Mononuclear cell (primary cell): ENCODE data around the gene RALB. TPM values are rescaled to one million over a fixed set of nuclear protein-coding genes. Genes with fewer than 3 reads are reported as not detected.

ENCODE experiments used
- H3K27me3 ChIP-seq: 2 replicates; pipeline ENCODE4 v1.6.0; 2011; ENCODE audit warnings: low read length, control low read depth; ENCODE audit not compliant: insufficient read depth
- H3K4me1 ChIP-seq: 2 replicates; pipeline ENCODE4 v1.5.1; 2011; ENCODE audit warnings: mild to moderate bottlenecking, low read length, control low read depth; ENCODE audit not compliant: insufficient read depth
- H3K4me3 ChIP-seq: 2 replicates; pipeline ENCODE4 v1.5.1; 2011; ENCODE audit warnings: mild to moderate bottlenecking, low read length, moderate library complexity
- H3K9me3 ChIP-seq: 2 replicates; pipeline ENCODE4 v1.5.1; 2011; ENCODE audit warnings: low read depth, mild to moderate bottlenecking, control low read depth, low read length
- total RNA-seq: library from RNA; depleted of rRNA; stranded (reverse); fragments of >200 nt; gene quantifications from one replicate; pipeline ENCODE4 v1.2.3, GENCODE V29; 2012

The RALB gene
- total RNA-seq, 1 donor = 22.1 TPM

DNA sequence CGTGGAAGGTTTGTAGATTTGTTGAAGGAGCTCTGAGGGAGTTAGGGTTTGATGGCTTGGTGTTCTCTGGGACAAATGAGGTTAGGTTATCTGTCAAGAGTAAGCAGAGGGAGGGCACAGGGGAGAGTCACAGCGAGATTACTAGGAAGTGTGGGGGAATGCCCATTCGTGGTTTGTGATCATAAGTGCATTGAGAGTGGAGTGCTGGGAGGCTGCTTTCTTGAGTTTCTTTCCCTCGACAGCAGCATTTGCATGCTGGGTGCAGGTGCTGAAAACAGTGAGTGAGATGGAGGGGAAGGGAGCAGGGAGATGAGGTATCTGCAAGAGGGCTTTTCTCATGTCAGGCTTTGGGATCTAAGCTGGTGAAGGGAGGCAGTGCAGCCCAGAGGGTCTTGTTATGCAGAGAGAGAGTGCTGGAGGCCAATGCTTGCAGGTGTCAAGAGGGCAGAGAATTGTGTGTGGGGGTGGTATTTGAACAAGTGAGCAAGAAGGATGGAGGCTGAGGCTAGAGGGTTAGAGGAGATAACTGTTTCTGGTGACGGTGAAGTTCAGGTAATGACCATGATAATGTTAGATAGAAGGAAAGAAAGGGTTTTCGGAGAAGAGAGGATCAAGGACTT is 8.8 kb downstream of the RALB start:
- no peaks in the 10 kb centered on the region for H3K9me3 ChIP-seq
- no peaks in the 10 kb centered on the region for H3K27me3 ChIP-seq
- H3K4me1 ChIP-seq = peaks cover 67% of the 10 kb centered on the region
- H3K4me3 ChIP-seq = no peak overlapping the region

DNA sequence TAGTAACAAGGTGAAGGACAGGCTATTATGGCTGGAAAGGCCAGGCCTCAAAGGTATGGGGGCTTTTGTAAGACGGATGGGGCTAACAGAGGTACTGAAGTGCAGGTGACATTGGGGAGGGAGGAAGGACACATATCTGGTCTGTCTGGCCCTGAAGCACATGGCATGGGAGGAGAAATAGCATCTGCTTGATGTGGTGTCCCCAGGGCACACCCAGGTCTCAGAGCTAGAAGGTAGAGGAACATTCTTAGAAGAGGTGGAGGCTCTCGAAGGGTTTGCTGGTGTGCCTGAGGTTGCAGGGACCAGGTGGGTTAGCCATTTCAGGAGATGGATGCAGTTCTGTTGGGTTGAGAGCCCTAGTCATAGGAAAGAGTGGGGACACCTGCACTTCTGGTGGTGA is 9.5 kb downstream of the RALB start:
- H3K27me3 ChIP-seq = no peaks in the 10 kb centered on the region
- H3K4me3 ChIP-seq = no peak overlapping the region
- peaks cover 64% of the 10 kb centered on the region for H3K4me1 ChIP-seq
- no peaks in the 10 kb centered on the region for H3K9me3 ChIP-seq

DNA sequence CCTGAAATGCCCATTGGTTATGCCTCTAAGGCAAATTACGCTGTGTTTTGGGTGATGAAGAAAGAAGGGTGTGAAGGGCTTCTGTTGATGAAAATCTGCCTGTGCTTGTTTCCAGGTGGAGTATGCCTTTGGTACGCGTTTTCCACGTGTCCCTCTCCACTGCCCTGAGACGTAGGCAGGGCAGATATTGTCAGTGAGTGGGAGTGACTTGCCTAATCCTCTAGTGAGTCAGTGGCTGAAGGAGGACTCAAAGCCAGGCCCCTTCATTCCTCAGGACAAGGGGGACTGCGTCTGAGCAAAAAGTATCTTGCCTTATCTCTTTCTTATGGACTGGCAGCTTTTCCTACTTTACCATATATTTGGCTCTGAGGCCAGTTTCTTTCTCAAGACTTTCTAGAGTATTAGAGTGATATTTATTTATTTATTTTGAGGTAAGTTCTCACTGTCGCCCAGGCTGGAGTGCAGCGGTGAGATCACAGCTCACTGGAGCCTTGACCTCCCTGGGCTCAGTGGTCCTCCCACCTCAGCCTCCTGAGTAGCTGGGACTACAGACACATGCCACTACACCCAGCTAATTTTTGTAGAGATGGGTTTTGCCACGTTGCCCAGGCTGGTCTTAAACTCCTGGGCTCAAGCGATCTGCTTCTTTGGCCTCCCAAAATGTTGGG is 10.2 kb downstream of the RALB start:
- Histone ChIP-seq H3K27me3 (no peaks in the 10 kb centered on the region), H3K9me3 (no peaks in the 10 kb centered on the region), H3K4me1 (peaks cover 57% of the 10 kb centered on the region), H3K4me3 (no peak overlapping the region)

DNA sequence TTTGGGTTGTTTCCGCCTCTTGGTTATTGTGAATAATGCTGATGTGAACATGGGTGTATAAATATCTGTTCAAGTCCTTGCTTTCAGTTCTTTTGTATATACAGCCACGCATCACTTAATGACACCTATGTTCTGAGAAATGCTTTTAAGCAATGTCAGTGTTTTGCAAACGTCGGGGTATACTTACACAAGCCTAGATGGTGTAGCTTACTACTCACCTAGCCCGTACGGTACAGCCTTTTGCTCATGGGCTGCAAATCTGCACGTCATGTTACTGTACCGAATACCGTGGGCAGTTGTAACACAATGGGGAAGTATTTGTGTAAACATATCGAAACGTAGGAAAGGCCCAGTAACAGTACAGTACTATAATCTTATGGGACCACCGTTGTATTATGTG is 12.4 kb downstream of the RALB start:
- no peaks in the 10 kb centered on the region for H3K9me3 ChIP-seq
- H3K4me3 ChIP-seq = no peak overlapping the region
- peaks cover 50% of the 10 kb centered on the region for H3K4me1 ChIP-seq
- no peaks in the 10 kb centered on the region for H3K27me3 ChIP-seq

DNA sequence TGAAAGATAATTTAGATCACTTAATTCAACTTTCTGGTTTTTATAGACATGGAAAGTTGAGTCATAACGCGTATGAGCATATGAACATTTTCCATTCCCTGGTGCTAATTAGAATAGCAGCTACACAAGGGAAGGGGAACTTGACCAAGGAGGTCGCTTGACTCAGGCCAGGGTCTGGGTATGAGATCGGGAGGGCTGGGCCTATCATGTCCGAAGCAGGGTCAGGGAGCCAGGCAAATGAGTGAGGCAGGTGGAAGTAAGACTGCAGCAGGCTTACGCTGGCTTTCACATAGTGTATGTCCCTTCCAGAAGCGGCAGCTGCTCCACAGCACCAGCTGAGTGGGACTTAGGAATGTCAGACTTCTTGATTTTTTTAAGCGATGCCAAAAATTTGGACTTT is 14.7 kb downstream of the RALB start:
- peaks cover 28% of the 10 kb centered on the region for H3K4me1 ChIP-seq
- H3K27me3 ChIP-seq = no peaks in the 10 kb centered on the region
- H3K9me3 ChIP-seq = no peaks in the 10 kb centered on the region
- H3K4me3 ChIP-seq = no peak overlapping the region

DNA sequence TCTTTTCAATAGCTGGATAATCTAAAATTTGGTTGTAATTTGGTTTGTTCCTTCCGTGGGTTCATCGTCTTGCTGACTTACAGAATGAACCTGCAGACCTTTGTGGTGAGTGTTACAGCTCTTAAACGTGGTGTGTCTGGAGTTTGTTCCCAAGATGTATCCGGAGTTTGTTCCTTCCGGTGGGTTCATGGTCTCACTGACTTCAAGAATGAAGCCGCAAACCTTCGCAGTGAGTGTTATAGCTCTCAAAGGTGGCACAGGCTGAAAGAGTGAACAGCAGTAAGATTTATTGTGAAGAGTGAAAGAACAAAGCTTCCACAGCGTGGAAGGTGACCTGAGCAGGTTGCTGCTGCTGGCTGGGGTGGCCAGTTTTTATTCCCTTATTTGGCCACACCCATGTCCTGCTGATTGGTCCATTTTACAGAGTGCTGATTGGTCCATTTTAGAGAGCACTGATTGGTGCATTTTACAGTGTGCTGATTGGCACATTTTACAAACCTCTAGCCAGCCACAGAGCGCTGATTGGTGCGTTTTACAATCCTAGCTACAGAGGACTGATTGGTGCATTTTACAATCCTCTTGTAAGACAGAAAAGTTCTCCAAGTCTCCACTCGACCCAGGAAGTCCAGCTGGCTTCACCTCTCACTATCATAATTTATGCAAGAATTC is 16.6 kb downstream of the RALB start:
- Histone ChIP-seq H3K4me3 (no peak overlapping the region), H3K4me1 (peaks cover 20% of the 10 kb centered on the region), H3K27me3 (no peaks in the 10 kb centered on the region), H3K9me3 (no peaks in the 10 kb centered on the region)

DNA sequence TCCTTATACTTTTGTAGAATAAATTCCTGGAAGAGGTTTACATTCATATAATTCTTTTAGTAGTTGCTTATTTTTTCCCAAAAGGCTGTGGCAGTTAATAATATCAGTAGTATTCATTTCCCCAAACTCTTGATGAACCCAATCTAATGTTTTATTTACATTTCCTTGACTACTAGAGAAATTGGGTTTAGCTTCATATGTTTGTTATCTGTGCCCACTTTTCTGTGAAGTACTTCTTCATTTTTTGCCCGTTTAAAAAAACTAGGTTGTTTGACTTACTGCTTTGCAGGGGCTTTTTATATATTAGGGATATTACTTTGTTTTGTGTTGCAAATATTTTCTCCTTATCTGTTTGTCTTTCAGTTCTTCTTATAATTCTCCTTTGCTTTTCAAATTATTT is 17.2 kb downstream of the RALB start:
- no peak overlapping the region for H3K4me3 ChIP-seq
- H3K4me1 ChIP-seq = peaks cover 14% of the 10 kb centered on the region
- no peaks in the 10 kb centered on the region for H3K9me3 ChIP-seq
- no peaks in the 10 kb centered on the region for H3K27me3 ChIP-seq

DNA sequence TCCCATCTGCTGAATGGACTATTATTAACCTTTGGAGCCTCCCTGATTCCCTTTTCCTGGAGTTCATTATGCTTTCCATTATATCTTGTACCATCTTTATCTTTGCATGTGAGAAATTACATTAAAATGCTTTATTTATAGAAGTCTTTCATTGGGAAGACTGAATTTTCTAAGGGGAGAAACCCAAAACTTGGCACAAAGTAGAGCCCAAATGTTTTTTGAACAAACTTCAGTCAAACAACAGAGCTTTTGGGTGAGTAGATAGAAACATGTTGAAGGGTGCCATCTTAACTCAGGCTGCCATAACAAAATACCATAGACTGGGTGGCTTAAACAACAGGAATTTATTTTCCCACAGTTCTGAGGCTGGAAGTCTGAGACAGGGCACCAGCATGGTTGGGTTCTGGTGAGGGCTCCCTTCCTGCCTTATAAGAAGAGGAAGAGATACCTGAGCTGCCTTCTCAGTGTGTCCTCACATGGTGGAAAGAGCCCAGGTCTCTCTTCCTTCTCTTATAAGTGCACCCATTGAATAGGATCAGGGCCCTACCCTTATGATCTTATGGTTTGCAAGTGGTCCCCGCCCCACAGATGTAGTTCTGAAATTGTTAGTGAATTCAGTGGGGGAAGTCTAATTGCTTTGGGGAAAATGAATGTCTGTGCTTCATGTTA is 19.2 kb downstream of the RALB start:
- H3K27me3 ChIP-seq = no peaks in the 10 kb centered on the region
- no peaks in the 10 kb centered on the region for H3K9me3 ChIP-seq
- peaks cover 16% of the 10 kb centered on the region for H3K4me1 ChIP-seq
- H3K4me3 ChIP-seq = no peak overlapping the region

DNA sequence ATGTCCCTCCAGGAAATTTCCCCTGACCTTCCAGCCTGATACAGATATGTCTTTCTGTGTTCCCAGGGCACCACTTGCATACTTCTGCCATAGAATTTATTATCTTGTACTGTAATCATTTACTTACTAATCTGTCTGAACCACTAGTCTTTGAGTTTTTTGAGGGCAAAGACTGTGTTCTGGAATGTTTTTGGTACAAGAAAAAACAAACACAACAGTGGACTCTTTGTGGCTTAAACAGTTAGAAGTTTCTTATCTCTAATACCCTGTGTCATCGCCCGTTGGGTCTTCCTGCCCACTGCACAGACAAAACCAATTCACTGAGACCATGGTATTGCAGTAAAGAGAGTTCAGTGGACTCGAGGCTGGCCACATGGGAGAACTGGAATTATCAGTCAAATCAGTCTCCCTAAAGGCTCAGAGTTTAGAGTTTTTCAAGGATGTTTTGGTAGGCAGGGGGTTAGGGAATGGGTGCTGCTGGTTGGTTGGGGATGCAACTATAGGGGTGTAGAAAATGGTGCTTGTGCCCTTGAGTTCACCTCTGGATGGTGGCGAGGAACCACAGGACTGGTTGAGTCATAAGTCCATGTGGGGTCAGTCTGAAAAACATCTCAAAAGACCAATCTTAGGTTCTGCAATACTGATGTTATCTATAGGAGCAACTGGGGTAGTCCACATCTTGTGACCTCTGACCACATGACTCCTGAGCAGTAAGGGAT is 20.3 kb downstream of the RALB start:
- H3K4me1 ChIP-seq = peaks cover 15% of the 10 kb centered on the region
- no peaks in the 10 kb centered on the region for H3K9me3 ChIP-seq
- no peak overlapping the region for H3K4me3 ChIP-seq

DNA sequence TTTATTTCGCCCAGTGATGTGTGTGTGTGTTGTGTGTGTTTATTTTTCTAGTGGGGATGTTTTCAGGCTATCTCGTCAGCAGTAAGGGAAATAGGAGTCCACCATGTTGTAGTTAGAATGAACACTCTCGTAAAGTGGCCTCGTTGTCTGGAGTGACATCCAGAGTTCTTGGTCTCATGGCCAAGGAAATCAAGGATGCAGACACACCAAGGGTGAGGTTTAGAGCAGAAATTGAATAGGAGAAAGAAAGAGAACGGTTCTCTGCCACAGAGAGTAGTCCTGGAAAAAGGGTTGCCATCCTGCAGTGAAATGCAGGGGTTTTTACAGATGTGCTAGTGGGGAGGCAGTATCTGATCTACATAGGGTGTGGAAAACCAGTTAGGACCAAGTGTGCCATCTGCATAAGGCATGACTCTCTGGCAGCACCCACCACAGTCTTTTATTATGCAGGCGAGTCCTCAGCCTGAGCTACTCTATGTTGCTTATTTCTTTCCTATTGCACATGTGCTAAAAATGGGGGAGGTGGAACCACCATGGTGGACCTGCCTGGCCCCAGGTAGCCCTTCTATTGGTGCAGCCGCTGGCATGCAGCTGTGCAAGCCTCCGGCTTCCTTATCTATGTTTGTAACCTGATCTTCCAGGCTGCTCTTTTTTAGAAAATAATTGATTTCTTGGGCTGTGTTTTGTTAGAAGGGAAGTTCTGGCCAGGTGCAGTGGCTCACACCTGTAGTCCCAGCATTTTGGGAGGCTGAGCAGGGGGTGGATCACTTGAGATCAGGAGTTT is 23.2 kb downstream of the RALB start:
- peaks cover 15% of the 10 kb centered on the region for H3K4me1 ChIP-seq
- no peak overlapping the region for H3K4me3 ChIP-seq
- H3K27me3 ChIP-seq = no peaks in the 10 kb centered on the region
- H3K9me3 ChIP-seq = no peaks in the 10 kb centered on the region

More for the DNA sequence above, 20.3 kb downstream of the RALB start:
- no peaks in the 10 kb centered on the region for H3K27me3 ChIP-seq

DNA sequence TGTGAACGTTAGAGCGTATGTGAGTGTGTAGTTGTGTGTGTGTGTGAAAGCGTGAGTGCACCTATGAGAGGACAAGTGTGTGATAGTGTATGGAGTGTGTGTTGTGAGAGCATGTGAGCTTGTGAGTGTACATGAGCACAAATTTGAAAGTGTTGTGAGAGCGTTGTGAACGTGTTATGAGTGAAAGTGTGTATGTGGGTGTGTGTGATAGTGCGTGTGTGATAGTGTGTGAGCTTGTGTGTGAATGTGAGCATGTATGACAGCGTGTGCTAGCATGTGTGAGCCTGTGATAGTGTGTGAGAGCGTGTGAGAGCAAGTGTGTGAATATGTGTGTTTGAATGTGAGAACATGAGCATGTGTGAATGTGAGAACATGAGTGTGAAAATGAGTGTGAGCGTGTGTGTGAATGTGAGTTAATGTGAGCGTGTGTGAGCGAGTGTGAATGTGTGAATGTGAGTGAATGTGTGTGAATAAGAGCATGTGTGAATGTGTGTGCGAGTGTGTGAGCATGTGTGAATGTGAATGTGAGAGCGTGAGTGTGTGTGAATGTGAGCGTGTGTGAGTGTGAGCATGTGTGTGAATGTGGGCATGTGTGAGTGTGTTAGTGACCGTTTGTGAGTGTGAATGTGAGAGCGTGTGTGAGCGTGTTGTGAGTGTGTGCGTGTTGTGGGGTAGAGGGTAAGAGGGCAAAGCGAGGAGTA is 25.0 kb downstream of the RALB start:
- Histone ChIP-seq H3K9me3 (no peaks in the 10 kb centered on the region), H3K27me3 (no peaks in the 10 kb centered on the region), H3K4me1 (peaks cover 15% of the 10 kb centered on the region), H3K4me3 (no peak overlapping the region)

DNA sequence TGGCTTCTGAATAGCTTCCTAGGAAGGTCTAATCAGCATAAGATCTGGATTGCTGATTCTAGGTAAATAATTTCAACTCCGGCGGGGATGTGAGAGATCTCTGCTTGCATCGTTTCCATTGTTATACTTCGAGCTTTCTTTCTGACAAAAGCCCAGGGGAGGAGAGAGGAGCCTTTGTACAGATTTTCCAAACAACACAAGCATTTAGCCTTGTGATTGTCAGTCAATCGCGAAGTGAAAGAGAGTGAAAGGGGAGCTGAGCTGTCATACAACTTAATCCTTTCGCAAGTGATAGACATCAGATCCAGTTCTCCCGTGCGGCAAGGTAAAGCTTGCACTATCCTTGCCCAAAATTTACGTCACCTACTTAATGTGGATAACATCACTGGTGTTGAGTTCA is 26.2 kb downstream of the RALB start:
- Histone ChIP-seq H3K27me3 (no peaks in the 10 kb centered on the region), H3K9me3 (no peaks in the 10 kb centered on the region), H3K4me1 (peaks cover 11% of the 10 kb centered on the region), H3K4me3 (no peak overlapping the region)

DNA sequence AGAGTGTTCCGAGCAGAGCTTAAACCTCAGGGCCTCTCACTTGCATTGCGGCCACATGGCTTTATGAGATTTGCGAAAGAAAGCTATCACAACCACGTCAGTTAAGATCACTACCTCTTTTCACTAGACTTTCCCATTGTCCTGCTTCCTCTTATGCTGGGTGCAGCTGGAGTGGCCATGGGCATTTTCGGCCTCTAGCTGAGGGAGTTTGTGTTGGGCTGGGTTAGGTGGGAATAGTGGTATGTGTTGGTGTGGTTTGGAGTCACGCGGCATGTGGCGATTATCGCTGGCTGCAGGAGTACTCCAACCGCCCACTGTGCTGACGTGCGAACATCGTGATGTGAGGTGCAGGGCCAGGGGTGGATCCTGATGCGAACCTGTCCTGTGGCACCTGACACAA is 27.1 kb downstream of the RALB start:
- H3K27me3 ChIP-seq = no peaks in the 10 kb centered on the region
- peaks cover 11% of the 10 kb centered on the region for H3K4me1 ChIP-seq
- no peaks in the 10 kb centered on the region for H3K9me3 ChIP-seq
- H3K4me3 ChIP-seq = no peak overlapping the region

DNA sequence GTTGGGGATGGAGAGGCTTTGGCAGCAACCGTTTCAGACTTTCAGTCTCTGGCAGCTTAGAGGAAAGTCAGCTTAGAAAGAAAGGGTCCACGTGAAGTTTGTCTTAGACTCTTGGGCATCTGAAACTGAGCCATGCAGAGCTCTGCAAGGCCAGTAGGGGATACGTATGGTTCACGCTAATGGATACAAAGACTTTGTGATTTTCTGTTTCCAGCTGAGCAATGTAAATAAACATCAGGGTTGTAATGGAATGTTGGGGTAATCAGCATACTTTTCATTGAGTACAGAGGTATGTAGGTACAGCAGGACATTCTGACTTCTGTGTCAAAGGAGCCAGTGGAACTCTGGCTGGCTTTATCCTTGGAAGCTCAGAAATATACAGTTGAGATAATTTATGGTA is 31.0 kb downstream of the RALB start:
- Histone ChIP-seq H3K27me3 (no peaks in the 10 kb centered on the region), H3K4me3 (no peak overlapping the region), H3K9me3 (no peaks in the 10 kb centered on the region), H3K4me1 (peaks cover 13% of the 10 kb centered on the region)
